Endothelial cell of coronary artery (primary cell): ENCODE measurements around the gene PPP1R1A. TPM values are rescaled to one million over a fixed set of nuclear protein-coding genes. Genes with fewer than 3 reads are reported as not detected.

Experiments used
- total RNA-seq: library from RNA; depleted of rRNA; stranded (reverse); fragments of >200 nt; gene quantifications from 2 replicates; pipeline ENCODE4 v1.2.3, GENCODE V29; 2014

The PPP1R1A gene, protein sequence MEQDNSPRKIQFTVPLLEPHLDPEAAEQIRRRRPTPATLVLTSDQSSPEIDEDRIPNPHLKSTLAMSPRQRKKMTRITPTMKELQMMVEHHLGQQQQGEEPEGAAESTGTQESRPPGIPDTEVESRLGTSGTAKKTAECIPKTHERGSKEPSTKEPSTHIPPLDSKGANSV
- not detected in 2 replicates for total RNA-seq

DNA sequence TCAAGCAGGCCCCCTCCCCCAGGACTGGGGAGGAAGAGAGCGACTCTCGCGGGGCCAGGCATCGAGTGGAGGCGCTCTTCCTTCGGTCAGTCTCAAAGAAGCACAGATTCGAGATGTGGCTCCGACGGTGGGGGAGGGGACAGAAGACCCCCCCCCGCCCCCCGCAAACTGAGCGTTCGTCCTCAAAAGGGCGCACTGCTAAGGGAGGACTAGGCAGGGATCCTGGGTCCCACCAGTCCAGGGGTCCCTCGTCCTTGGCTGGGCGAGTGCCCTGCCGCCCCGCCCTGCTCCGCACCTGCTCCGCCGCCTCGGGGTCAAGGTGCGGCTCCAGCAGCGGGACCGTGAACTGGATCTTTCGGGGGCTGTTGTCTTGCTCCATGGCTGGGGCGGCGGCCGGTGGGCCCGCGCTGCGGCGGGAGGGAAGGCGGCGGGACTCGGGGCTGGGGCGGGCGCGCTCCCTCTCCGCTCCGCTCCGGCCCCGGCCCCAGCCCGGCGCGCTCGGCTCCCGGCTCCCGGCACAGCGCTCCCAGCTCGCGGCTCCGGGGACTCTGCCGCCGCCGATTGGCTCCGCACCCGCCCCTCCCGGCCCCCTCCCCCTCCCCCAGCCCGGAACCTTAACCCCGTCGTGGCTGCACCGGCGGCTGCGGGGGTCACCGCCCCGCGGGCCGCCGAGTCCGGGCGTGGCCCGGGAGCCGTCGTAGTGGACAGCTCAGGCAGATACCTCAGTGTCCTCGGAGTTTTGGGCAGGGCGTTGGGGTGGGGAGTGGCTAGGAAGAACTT lies at the start of gene PPP1R1A:
TSS of gene PPP1R1A (minus strand) at position 550 of the 780 bp plus-strand sequence. CDS start at position 379, 171 bp downstream.

DNA sequence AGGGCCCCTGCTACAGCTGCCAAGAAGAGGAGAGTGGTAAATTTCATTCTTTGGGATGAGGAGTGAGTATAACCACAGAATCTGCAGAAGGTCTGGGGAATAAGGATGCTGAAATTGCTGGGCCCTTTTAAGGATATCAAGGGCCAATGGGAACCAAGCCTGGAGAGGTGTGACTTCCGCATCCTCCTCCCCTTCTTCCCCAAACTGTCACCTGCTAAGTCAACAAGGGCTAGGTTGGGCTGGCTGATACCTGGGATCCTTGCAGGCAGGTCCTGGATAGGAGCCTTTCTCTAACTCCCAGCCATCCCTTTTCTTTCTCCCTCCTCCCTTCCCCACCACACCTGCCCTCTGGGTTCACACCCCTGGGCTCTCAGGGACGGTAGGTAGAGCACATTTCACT lies 46.3 kb upstream of the PPP1R1A start, which contains the start of gene LACRT:
TSS of gene LACRT (minus strand) at position 101 of the 400 bp plus-strand sequence. CDS start at position 47, 54 bp downstream.

Other genes with a start within 250 kb of the PPP1R1A start
- gene GPR84, start 224.2 kb downstream of the PPP1R1A start, total RNA-seq: under 0.01 TPM in 1 of 2 replicates, not detected in the other
- gene ZNF385A, start 203.9 kb downstream of the PPP1R1A start, total RNA-seq: 0.45 and 1.1 TPM in 2 replicates
- gene ITGA5, start 169.4 kb downstream of the PPP1R1A start, total RNA-seq: 714 and 1,111 TPM in 2 replicates
- gene GTSF1, start 115.1 kb downstream of the PPP1R1A start, total RNA-seq: 1.7 TPM in 1 of 2 replicates, not detected in the other
- gene NCKAP1L, start 90.9 kb downstream of the PPP1R1A start, total RNA-seq: under 0.01 and 0.27 TPM in 2 replicates
- not detected in 2 replicates for gene PDE1B, start 39.1 kb downstream of the PPP1R1A start, total RNA-seq
- gene LACRT, start 46.2 kb upstream of the PPP1R1A start, total RNA-seq: not detected in 2 replicates
- not detected in 2 replicates for gene DCD, start 59.7 kb upstream of the PPP1R1A start, total RNA-seq